GM12878 (cell line): ENCODE results near the gene SON. TPM values are rescaled to one million over a fixed set of nuclear protein-coding genes. Genes with fewer than 3 reads are reported as not detected.

Experiments
- BCL11A ChIP-seq: IDR thresholded peaks from 2 replicates; pipeline ENCODE4 v1.6.1; 2011; ENCODE audit warnings: low read depth, low read length
- BRCA1 ChIP-seq: IDR thresholded peaks from 2 replicates; pipeline ENCODE4 v1.6.1; 2011; ENCODE audit warnings: low read depth, low read length, improper control_type of control experiment
- CBX5 ChIP-seq: sonication (generic); IDR thresholded peaks from 2 replicates; pipeline ENCODE4 v1.6.1; 2016; ENCODE audit warnings: low read depth, moderate library complexity, mild to moderate bottlenecking, inconsistent platforms
- CEBPB ChIP-seq, 2 experiments: fragments of 150-350 bp in 1 of 2; IDR thresholded peaks; 2 replicates each; pipeline ENCODE4 v1.6.1; 2012 to 2014; ENCODE audit warnings: low read depth in 2 of 2, low read length in 2 of 2, borderline replicate concordance in 1 of 2, inconsistent platforms in 1 of 2
- CHD1 ChIP-seq: IDR thresholded peaks from 2 replicates; pipeline ENCODE4 v1.6.1; 2012; ENCODE audit warnings: low read depth, low read length, improper control_type of control experiment
- CHD2 ChIP-seq: IDR thresholded peaks from 2 replicates; pipeline ENCODE4 v1.6.1; 2011; ENCODE audit warnings: low read depth, low read length, improper control_type of control experiment, borderline replicate concordance
- CHD4 ChIP-seq: fragments of 200-600 bp; sonication (generic); IDR thresholded peaks from 2 replicates; pipeline ENCODE4 v1.6.1; 2016; ENCODE audit warnings: mild to moderate bottlenecking
- CREB1 ChIP-seq: IDR thresholded peaks from 2 replicates; pipeline ENCODE4 v1.6.1; 2012; ENCODE audit warnings: low read depth, mild to moderate bottlenecking, inconsistent platforms
- CREM ChIP-seq: IDR thresholded peaks from 2 replicates; pipeline ENCODE4 v1.6.1; 2014; ENCODE audit warnings: antibody characterized with exemption, low read depth
- ESRRA ChIP-seq: IDR thresholded peaks from 2 replicates; pipeline ENCODE4 v1.6.1; 2012; ENCODE audit warnings: mild to moderate bottlenecking, low read length, improper control_type of control experiment
- FOXK2 ChIP-seq: fragments of 450-650 bp; IDR thresholded peaks from 2 replicates; pipeline ENCODE4 v1.6.1; 2017; ENCODE audit warnings: mild to moderate bottlenecking, moderate library complexity
- HDAC6 ChIP-seq: fragments of 200-600 bp; sonication (generic); IDR thresholded peaks from one replicate; pipeline ENCODE4 v1.8.0; 2017; ENCODE audit warnings: antibody characterized with exemption; ENCODE audit not compliant: unreplicated experiment
- KDM1A ChIP-seq: fragments of 200-600 bp; sonication (generic); IDR thresholded peaks from 2 replicates; pipeline ENCODE4 v1.6.1; 2016; ENCODE audit warnings: borderline replicate concordance
- NBN ChIP-seq: fragments of 450-650 bp; IDR thresholded peaks from 2 replicates; pipeline ENCODE4 v1.6.1; 2016
- NR2C2 ChIP-seq: IDR thresholded peaks from 2 replicates; pipeline ENCODE4 v1.6.1; 2011; ENCODE audit warnings: borderline replicate concordance, low read depth; ENCODE audit not compliant: control insufficient read depth, insufficient read length
- POLR2A ChIP-seq: IDR thresholded peaks from 2 replicates; pipeline ENCODE4 v1.6.1; 2011; ENCODE audit warnings: low read depth, mild to moderate bottlenecking, low read length
- SRF ChIP-seq, 2 experiments: IDR thresholded peaks; 2 replicates each; pipeline ENCODE4 v1.6.1; 2011; ENCODE audit warnings: low read depth in 2 of 2, low read length in 2 of 2, mild to moderate bottlenecking in 1 of 2, moderate library complexity in 1 of 2
- ZNF622 ChIP-seq: fragments of 450-650 bp; IDR thresholded peaks from 2 replicates; pipeline ENCODE4 v1.6.1; 2017; ENCODE audit warnings: mild to moderate bottlenecking, inconsistent platforms
- polyA plus RNA-seq, 11 experiments: library from polyadenylated mRNA; depleted of rRNA in 4 of 11; unstranded in 6 of 11; stranded (reverse) in 5 of 11; fragments of >200 nt; fragmentation: Nextera tagmentation in 4 of 11; fragmentation: Illumina TruSeq in 1 of 11; extraction: Ambion mirVana in 4 of 11; extraction: Trizol in 1 of 11; gene quantifications; 1 replicate in 1 of 11; 2 replicates in 10 of 11; pipeline versions ENCODE4 v1.2.1 to v1.2.3, GENCODE V29; 2011 to 2016; ENCODE audit warnings: inconsistent platforms in 2 of 11, missing spikeins in 2 of 11, low read depth in 1 of 11
- total RNA-seq, 4 experiments: library from RNA; depleted of rRNA in 3 of 4; stranded (reverse); fragments of >200 nt in 3 of 4; fragmentation: Illumina TruSeq in 1 of 4; extraction: Trizol in 1 of 4; gene quantifications; 2 replicates each; pipeline versions ENCODE4 v1.2.1 to v1.2.3, GENCODE V29; 2013 to 2021
- TF ChIP-seq, protein P1 (sequence below): IDR thresholded peaks from 2 replicates; pipeline ENCODE4 v1.6.1; 2012; ENCODE audit warnings: improper control_type of control experiment, low read depth, low read length; ENCODE audit not compliant: insufficient replicate concordance
- TF ChIP-seq, protein P2 (sequence below): IDR thresholded peaks from 2 replicates; pipeline ENCODE4 v1.6.1; 2012; ENCODE audit warnings: low read depth, low read length, improper control_type of control experiment
- TF ChIP-seq, protein P3 (sequence below): IDR thresholded peaks from 2 replicates; pipeline ENCODE4 v1.6.1; 2011; ENCODE audit warnings: borderline replicate concordance, low read depth, mild to moderate bottlenecking, moderate library complexity, low read length; ENCODE audit not compliant: insufficient read depth, poor library complexity, severe bottlenecking

Gene SON
- total and polyA plus RNA-seq, 10 of the 15 experiments (the other 5 are each of a cell fraction or from before 2014, with no cell fraction given) = 95.7 to 788 (median 251) TPM

DNA sequence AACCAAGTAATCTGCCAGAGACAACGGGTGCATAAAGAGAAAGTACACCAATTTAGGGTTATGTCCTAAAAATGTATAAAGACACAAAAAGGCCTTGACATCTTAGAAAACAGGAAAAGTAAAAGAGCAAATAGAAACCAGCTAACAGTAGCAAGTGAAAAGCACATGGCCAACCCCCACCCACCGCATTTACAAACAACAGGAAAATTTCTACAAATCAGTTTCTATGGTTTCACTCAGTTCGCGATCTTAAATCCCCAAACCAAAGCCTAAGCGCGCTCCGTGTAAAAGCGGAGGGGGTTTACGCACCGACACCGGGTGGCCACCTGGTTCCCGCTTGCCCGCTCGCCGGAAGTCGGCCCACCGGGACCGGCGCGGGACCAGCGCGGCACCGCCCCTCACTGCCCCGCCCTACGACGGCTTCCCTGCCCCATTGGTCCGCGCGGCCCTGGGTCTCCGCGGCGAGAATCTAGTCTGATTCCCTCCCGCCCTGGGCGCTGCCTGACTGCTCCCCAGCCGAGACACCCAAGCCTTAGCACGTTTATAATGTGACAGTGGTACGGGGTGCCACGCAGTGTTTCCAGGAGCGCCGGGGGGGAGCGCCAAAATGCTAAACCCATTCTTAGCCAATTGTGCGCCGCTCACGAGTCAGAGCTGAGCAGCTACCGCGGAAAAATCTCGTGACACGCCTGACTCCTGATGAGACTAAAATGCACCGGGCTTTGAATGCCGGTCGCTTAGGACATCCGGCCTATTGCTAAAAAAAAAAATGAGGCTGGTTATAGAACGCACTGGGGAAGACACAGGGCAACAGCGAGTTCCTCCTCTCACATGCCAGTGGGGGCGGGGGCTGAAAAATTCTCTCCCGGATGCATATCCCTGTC is 840 bp upstream of the SON start, which contains the start of gene GART (continued):
- TF ChIP-seq, protein P1, sequence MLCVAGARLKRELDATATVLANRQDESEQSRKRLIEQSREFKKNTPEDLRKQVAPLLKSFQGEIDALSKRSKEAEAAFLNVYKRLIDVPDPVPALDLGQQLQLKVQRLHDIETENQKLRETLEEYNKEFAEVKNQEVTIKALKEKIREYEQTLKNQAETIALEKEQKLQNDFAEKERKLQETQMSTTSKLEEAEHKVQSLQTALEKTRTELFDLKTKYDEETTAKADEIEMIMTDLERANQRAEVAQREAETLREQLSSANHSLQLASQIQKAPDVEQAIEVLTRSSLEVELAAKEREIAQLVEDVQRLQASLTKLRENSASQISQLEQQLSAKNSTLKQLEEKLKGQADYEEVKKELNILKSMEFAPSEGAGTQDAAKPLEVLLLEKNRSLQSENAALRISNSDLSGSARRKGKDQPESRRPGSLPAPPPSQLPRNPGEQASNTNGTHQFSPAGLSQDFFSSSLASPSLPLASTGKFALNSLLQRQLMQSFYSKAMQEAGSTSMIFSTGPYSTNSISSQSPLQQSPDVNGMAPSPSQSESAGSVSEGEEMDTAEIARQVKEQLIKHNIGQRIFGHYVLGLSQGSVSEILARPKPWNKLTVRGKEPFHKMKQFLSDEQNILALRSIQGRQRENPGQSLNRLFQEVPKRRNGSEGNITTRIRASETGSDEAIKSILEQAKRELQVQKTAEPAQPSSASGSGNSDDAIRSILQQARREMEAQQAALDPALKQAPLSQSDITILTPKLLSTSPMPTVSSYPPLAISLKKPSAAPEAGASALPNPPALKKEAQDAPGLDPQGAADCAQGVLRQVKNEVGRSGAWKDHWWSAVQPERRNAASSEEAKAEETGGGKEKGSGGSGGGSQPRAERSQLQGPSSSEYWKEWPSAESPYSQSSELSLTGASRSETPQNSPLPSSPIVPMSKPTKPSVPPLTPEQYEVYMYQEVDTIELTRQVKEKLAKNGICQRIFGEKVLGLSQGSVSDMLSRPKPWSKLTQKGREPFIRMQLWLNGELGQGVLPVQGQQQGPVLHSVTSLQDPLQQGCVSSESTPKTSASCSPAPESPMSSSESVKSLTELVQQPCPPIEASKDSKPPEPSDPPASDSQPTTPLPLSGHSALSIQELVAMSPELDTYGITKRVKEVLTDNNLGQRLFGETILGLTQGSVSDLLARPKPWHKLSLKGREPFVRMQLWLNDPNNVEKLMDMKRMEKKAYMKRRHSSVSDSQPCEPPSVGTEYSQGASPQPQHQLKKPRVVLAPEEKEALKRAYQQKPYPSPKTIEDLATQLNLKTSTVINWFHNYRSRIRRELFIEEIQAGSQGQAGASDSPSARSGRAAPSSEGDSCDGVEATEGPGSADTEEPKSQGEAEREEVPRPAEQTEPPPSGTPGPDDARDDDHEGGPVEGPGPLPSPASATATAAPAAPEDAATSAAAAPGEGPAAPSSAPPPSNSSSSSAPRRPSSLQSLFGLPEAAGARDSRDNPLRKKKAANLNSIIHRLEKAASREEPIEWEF = no peak
- no peak for TF ChIP-seq BCL11A
- no peak for TF ChIP-seq HDAC6
- TF ChIP-seq NBN = no peak
- TF ChIP-seq CREB1 = peak; percentile 60; the same call in 1 of the 2 replicates
- no peak for TF ChIP-seq FOXK2
- TF ChIP-seq KDM1A = no peak
- peak; percentile 61 for TF ChIP-seq POLR2A
- TF ChIP-seq CHD2 = no peak
- TF ChIP-seq SRF (IDR thresholded peaks at IDR 0.05; ENCODE audit: low read depth in 2 of 2, low read length in 2 of 2) = no peak
- peak; percentile 84; the same call in 1 of the 2 replicates for TF ChIP-seq CBX5
- TF ChIP-seq NR2C2 = no peak
- TF ChIP-seq ZNF622 = no peak
- no peak for TF ChIP-seq ESRRA
- no peak for TF ChIP-seq CHD4
- TF ChIP-seq CEBPB (IDR thresholded peaks at IDR 0.05; ENCODE audit: borderline replicate concordance in 1 of 2, low read depth in 2 of 2, low read length in 2 of 2) = no peak
- peak; percentile 83; the same call in 1 of the 2 replicates for TF ChIP-seq CHD1
- TF ChIP-seq BRCA1 = no peak
- TF ChIP-seq, protein P2, sequence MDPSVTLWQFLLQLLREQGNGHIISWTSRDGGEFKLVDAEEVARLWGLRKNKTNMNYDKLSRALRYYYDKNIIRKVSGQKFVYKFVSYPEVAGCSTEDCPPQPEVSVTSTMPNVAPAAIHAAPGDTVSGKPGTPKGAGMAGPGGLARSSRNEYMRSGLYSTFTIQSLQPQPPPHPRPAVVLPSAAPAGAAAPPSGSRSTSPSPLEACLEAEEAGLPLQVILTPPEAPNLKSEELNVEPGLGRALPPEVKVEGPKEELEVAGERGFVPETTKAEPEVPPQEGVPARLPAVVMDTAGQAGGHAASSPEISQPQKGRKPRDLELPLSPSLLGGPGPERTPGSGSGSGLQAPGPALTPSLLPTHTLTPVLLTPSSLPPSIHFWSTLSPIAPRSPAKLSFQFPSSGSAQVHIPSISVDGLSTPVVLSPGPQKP = 0 out of 2 replicates have a peak, but pooled peaks have one; percentile 12
- TF ChIP-seq CREM = no peak; the same call in 1 of the 2 replicates
- TF ChIP-seq, protein P3, sequence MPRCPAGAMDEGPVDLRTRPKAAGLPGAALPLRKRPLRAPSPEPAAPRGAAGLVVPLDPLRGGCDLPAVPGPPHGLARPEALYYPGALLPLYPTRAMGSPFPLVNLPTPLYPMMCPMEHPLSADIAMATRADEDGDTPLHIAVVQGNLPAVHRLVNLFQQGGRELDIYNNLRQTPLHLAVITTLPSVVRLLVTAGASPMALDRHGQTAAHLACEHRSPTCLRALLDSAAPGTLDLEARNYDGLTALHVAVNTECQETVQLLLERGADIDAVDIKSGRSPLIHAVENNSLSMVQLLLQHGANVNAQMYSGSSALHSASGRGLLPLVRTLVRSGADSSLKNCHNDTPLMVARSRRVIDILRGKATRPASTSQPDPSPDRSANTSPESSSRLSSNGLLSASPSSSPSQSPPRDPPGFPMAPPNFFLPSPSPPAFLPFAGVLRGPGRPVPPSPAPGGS = no peak
